ENCODE measurements around the gene KIAA0513. TPM values are rescaled to one million over a fixed set of nuclear protein-coding genes. Genes with fewer than 3 reads are reported as not detected.

KIAA0513 gene
- total RNA-seq, 1 donor from 2014 or later = 0.62 TPM

GRCh38 chr16:85004587-85005205 lies 22.9 kb upstream of the KIAA0513 start:
- Mint-ChIP-seq H3K27me3 (no peaks in the 10 kb centered on the region), H3K36me3 (ENCODE audit: low read depth) (peaks cover 21% of the 10 kb centered on the region), H3K27ac (no peak overlapping the region), H3K4me1 (peaks cover 59% of the 10 kb centered on the region), H3K4me3 (no peak overlapping the region), H3K9me3 (no peaks in the 10 kb centered on the region)
- intact Hi-C loops (cut with micrococcal nuclease) = no loop called here
- no peak for TF ChIP-seq CTCF (IDR thresholded peaks at IDR 0.05)
- ATAC-seq (ENCODE audit: low read depth) (no peak), DNase-seq (no peak)
- ChIA-PET CTCF (interaction anchor here (1.6 kb wide), 1 partner anchor 82 kb away, joined by 4 read pairs; no protein-coding TSS in a partner anchor), POLR2A (interaction anchor here (1.0 kb wide), 1 partner anchor 11 kb away, joined by 3 read pairs; no protein-coding TSS in a partner anchor)

DNA sequence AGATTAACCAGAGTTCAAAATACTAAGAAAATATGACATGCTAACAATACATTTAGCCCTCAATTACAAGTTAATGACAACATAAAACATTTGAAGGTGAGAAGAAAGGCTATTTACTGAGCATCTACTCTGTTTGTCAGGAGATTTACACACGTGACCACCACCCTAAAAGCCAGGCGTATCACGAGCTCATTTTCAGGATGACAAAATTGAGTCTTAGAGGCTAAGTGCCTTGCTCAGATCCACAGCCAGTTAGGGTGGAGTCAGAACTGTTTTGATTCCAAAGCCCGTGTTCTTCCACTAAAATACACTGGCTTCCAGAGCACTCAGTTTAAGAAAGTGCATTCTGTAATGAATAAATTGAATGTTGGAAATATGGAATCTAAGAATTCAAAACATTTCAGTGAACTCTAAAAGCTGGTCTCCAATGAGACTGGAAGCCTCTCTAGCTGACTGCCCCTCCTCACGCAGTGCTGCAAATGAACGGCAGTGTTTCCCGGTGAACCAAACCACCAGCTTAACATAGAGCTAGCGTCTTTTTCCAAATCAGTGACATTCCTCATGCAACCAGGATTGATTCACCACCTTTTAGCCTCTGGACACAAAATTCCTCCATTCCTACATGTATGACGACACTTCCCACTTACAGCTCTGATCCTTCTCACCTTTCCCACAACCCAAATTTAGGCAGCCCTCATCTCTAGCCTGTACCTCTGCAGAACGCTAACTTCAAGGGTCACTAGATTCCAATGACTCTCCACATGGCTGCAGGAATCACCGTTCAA lies 22.1 kb upstream of the KIAA0513 start:
- Mint-ChIP-seq H3K36me3 (ENCODE audit: low read depth) (peaks cover 18% of the 10 kb centered on the region), H3K4me1 (peaks cover 66% of the 10 kb centered on the region), H3K4me3 (no peak overlapping the region), H3K27me3 (no peaks in the 10 kb centered on the region), H3K9me3 (no peaks in the 10 kb centered on the region), H3K27ac (no peak overlapping the region)
- DNase-seq (no peak), ATAC-seq (ENCODE audit: low read depth) (no peak)
- no peak for TF ChIP-seq CTCF (IDR thresholded peaks at IDR 0.05)
- intact Hi-C loops (cut with micrococcal nuclease) = no loop called here
- ChIA-PET POLR2A (interaction anchor here (1.0 kb wide), 1 partner anchor 12 kb away, joined by 3 read pairs; no protein-coding TSS in a partner anchor), CTCF (interaction anchor here (1.6 kb wide), 1 partner anchor 81 kb away, joined by 4 read pairs; no protein-coding TSS in a partner anchor)

DNA sequence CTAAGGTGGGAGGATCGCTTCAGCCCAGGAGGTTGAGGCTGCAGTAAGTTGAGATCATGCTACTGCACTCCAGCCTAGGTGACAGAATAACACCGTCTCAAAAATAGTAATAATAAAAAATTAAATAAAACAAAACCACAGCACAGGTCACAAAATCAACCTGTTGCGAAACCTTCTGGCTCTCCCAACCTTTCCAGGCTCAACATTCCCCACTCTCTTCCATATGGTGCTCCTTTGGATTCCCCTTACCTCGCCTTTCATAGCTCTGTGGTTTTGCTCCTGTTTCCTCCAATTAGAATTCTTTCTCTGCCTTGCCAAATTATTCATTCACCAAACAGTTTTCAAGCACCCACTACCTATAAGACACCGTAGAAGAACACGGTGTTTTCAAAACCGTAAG lies 21.0 kb upstream of the KIAA0513 start:
- no peak for TF ChIP-seq CTCF (IDR thresholded peaks at IDR 0.05)
- no peak overlapping the region for H3K27ac Mint-ChIP-seq
- DNase-seq (no peak), ATAC-seq (ENCODE audit: low read depth) (no peak)
- POLR2A ChIA-PET = no interaction called here
- CTCF ChIA-PET = no interaction called here
- H3K9me3 Mint-ChIP-seq = no peaks in the 10 kb centered on the region
- no peaks in the 10 kb centered on the region for H3K27me3 Mint-ChIP-seq
- intact Hi-C loops (cut with micrococcal nuclease) = no loop called here
- H3K4me1 Mint-ChIP-seq = peaks cover 70% of the 10 kb centered on the region
- H3K4me3 Mint-ChIP-seq = no peak overlapping the region
- H3K36me3 Mint-ChIP-seq (ENCODE audit: low read depth) = peaks cover 23% of the 10 kb centered on the region

DNA sequence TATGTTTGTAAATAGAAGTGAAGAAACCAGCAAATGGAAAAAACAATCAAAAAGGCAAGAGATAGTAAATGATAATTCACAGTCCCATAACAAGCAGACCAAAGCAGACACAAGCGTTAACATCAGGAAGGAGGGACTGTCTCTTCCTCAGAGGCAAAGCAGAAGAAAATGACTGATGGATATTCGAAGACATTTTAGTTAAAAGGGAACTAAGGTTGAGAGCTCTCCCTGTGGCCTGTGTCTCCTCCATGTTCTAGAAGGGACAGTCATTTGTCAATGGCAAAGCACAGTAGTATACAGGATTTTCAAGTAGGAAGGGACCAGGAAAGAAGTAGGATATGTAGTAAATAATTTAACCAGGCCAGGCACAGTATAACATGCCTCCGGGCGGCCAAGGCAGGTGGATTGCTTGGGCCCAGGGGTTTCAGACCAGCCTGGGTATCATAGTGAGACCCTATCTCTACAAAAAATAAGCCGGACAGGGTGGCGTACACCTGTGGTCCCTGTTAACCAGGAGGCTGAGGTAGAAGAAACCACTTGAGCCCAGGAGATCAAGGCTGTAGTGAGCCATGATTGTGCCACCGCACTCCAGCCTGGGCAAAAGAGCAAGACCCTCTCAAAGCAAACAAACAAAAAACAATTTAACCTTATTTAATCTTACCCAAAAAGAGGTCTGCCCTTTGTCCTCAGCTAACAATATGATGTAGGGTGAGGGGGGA lies 19.9 kb upstream of the KIAA0513 start:
- no peak for TF ChIP-seq CTCF (IDR thresholded peaks at IDR 0.05)
- intact Hi-C loops (cut with micrococcal nuclease) = no loop called here
- DNase-seq (no peak), ATAC-seq (ENCODE audit: low read depth) (no peak)
- POLR2A ChIA-PET = no interaction called here
- Mint-ChIP-seq H3K36me3 (ENCODE audit: low read depth) (peaks cover 21% of the 10 kb centered on the region), H3K4me3 (no peak overlapping the region), H3K9me3 (no peaks in the 10 kb centered on the region), H3K27ac (no peak overlapping the region), H3K27me3 (no peaks in the 10 kb centered on the region), H3K4me1 (peaks cover 68% of the 10 kb centered on the region)
- CTCF ChIA-PET = interaction anchor here (1.5 kb wide), 1 partner anchor 79 kb away, joined by 5 read pairs; no protein-coding TSS in a partner anchor
